NT2/D1 (cell line): ENCODE measurements around the gene PHF5A.

Experiments
- DNase-seq: peaks from one replicate; pipeline ENCODE4 v3.0.0-alpha.2; 2011; ENCODE audit warnings: low read depth, low spot score
- H3K27me3 ChIP-seq: 2 replicates; pipeline ENCODE4 v1.6.0; 2011; ENCODE audit warnings: mild to moderate bottlenecking; ENCODE audit not compliant: insufficient read length, insufficient read depth
- H3K36me3 ChIP-seq: 2 replicates; pipeline ENCODE4 v1.6.1; 2011; ENCODE audit warnings: mild to moderate bottlenecking, low read length, mixed read lengths; ENCODE audit not compliant: insufficient read depth, insufficient read length
- H3K4me1 ChIP-seq: 2 replicates; pipeline ENCODE4 v1.5.1; 2011; ENCODE audit not compliant: insufficient read depth, insufficient read length
- H3K4me3 ChIP-seq: 2 replicates; pipeline ENCODE4 v1.5.1; 2011; ENCODE audit warnings: low read depth; ENCODE audit not compliant: insufficient read length
- H3K9ac ChIP-seq: 2 replicates; pipeline ENCODE4 v1.6.0; 2011; ENCODE audit warnings: low read depth; ENCODE audit not compliant: insufficient read length
- H3K9me3 ChIP-seq: 2 replicates; pipeline ENCODE4 v1.5.1; 2011; ENCODE audit warnings: mild to moderate bottlenecking, low read length; ENCODE audit not compliant: insufficient read depth
- SUZ12 ChIP-seq: IDR thresholded peaks from 2 replicates; pipeline ENCODE4 v1.6.1; 2011; ENCODE audit not compliant: insufficient read length, insufficient read depth; ENCODE audit errors: extremely low read depth
- YY1 ChIP-seq: IDR thresholded peaks from 2 replicates; pipeline ENCODE4 v1.6.1; 2011; ENCODE audit not compliant: insufficient read length, insufficient read depth
- ZNF274 ChIP-seq: IDR thresholded peaks from 2 replicates; pipeline ENCODE4 v1.6.1; 2011; ENCODE audit warnings: mild to moderate bottlenecking, low read depth, low read length

PHF5A gene

DNA sequence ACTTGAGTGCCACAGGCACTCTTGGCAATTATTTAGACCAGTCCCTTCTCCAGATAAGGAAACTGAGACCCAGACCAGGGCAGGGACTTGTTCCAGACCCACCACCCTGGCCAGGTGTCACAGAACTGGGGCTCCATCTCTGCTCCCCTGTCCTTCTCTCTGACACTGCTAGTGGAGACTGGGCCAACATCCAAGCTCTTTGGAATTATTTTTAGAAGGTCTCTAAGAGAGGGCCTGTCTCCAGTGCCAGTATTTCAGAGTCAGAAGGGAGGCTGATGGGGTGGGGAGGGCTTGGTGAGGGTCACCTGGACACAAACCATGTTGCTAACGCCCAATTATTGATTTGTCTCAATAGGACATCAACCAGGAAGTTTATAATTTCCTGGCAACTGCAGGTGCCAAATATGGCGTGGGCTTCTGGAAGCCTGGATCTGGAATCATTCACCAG is 43.1 kb upstream of the PHF5A start:
- no peak overlapping the region for H3K9ac ChIP-seq
- H3K4me3 ChIP-seq: no peak overlapping the region
- H3K9me3 ChIP-seq: no peaks in the 10 kb centered on the region
- H3K36me3 ChIP-seq: peaks cover 68% of the 10 kb centered on the region
- no peaks in the 10 kb centered on the region for H3K27me3 ChIP-seq
- TF ChIP-seq YY1 (no peak), SUZ12 (no peak), ZNF274 (no peak)
- no peak for DNase-seq
- H3K4me1 ChIP-seq: peaks cover 25% of the 10 kb centered on the region

DNA sequence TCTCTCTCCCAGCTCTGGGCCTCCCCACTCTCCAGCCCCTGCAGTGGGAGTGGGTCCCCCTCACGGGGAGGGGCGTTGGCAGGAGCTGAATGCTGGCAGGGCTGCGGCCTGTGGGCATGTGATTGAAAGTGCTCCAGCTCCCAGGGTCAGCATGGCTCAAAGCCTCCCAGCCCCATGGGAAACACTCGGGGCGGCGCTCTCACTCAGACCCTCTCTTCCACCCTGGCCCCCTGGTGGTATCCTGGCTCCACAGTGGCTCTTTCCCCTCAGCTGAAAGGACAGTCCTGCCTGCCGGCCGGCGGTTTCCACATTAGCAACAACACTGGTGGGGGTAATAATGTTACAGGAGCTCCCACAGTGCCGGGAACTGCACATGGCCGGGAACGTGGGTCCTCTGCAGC is 40.3 kb upstream of the PHF5A start:
- H3K4me3 ChIP-seq: no peak overlapping the region
- DNase-seq: no peak
- TF ChIP-seq SUZ12: no peak
- no peak for TF ChIP-seq ZNF274
- TF ChIP-seq YY1: no peak
- peaks cover 45% of the 10 kb centered on the region for H3K36me3 ChIP-seq
- H3K4me1 ChIP-seq: peaks cover 23% of the 10 kb centered on the region
- no peaks in the 10 kb centered on the region for H3K27me3 ChIP-seq
- H3K9me3 ChIP-seq: no peaks in the 10 kb centered on the region
- H3K9ac ChIP-seq: peak overlapping the region; percentile 50

DNA sequence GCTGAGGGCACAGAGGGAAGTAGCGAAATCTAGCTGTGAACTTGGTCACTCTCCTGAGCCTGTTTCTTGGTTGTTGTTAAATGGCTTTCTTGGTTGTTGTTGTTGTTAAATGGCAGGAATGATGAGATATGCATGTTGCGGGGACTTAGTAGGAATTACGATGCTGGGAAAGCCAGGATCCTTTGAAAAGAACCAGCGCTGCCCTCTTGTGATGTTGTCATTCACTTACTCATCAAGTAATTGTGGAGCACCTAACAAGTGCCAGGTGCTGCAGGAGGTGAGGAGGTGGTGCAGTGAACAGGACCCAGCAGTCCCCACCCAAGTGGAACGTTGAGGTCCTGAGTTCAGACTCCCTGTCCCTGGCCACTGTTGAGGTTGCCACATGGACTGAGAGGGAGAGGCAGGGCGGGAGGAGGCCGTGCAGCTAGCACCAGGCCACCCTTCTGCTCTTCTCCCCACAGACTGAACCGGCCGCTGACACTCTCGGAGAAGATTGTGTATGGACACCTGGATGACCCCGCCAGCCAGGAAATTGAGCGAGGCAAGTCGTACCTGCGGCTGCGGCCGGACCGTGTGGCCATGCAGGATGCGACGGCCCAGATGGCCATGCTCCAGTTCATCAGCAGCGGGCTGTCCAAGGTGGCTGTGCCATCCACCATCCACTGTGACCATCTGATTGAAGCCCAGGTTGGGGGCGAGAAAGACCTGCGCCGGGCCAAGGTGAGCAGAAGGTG is 39.0 kb upstream of the PHF5A start:
- no peaks in the 10 kb centered on the region for H3K27me3 ChIP-seq
- H3K4me1 ChIP-seq: peaks cover 12% of the 10 kb centered on the region
- DNase-seq: no peak
- H3K9me3 ChIP-seq: no peaks in the 10 kb centered on the region
- H3K36me3 ChIP-seq: peaks cover 33% of the 10 kb centered on the region
- TF ChIP-seq ZNF274: no peak
- TF ChIP-seq SUZ12: no peak
- no peak for TF ChIP-seq YY1
- H3K4me3 ChIP-seq: no peak overlapping the region
- no peak overlapping the region for H3K9ac ChIP-seq

DNA sequence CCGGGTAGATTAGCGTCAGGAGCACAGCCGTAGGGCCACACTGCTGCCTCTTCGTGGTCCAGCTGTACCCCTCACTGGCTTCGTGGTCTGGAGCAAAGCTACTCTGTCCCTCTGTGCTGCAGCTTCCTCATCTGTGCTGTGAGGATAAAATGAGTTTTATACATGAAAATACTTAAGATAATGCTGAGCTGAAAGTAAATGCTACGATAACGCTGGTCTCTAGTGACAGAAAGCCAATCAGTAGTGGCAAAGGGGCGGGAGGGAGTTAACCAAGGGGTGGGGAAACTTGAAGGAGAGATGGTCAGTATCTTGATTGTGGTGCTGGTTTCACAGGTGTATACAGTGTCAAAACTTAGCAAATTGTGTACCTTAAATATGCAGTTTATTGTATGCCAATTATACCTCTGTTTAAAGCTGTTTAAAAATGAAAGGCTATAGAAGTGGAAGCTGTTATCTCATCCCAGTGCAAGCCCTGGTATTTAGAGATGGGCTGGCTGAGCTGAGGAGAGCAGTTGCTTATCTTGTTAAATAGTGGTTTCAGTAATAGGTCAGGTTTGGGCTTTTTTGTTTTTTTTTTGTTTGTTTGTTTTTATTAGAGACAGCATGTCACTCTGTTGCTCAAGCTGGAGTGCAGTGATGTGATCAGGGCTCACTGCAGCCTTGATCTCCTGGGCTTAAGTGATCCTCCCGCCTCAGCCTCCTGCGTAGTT is 37.2 kb upstream of the PHF5A start:
- Histone ChIP-seq H3K9ac (no peak overlapping the region), H3K4me3 (no peak overlapping the region), H3K27me3 (no peaks in the 10 kb centered on the region), H3K36me3 (peaks cover 38% of the 10 kb centered on the region), H3K9me3 (no peaks in the 10 kb centered on the region), H3K4me1 (peaks cover 7% of the 10 kb centered on the region)
- TF ChIP-seq ZNF274 (no peak), YY1 (no peak), SUZ12 (no peak)
- DNase-seq: no peak

DNA sequence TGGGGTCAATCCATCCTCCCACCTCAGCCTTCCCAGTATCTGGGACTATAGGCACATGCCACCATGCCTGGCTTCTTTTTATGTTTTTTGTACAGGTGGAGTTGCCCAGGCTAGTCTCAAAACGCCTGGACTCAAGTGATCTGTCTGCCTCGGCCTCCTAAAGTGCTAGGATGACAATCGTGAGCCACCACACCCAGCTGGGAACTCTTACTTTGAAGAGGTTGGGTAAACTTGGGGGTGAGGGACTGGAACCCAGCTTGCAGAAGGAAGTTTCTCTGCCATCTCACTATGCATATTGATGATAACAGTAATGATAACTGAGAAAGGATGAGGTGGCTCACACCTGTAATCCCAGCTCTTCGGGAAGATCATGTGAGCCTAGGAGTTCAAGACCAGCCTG is 36.3 kb upstream of the PHF5A start:
- TF ChIP-seq ZNF274: no peak
- no peak for TF ChIP-seq YY1
- TF ChIP-seq SUZ12: no peak
- no peaks in the 10 kb centered on the region for H3K27me3 ChIP-seq
- no peak overlapping the region for H3K4me3 ChIP-seq
- H3K9me3 ChIP-seq: no peaks in the 10 kb centered on the region
- H3K4me1 ChIP-seq: peaks cover 7% of the 10 kb centered on the region
- DNase-seq: no peak
- H3K36me3 ChIP-seq: peaks cover 42% of the 10 kb centered on the region
- no peak overlapping the region for H3K9ac ChIP-seq

DNA sequence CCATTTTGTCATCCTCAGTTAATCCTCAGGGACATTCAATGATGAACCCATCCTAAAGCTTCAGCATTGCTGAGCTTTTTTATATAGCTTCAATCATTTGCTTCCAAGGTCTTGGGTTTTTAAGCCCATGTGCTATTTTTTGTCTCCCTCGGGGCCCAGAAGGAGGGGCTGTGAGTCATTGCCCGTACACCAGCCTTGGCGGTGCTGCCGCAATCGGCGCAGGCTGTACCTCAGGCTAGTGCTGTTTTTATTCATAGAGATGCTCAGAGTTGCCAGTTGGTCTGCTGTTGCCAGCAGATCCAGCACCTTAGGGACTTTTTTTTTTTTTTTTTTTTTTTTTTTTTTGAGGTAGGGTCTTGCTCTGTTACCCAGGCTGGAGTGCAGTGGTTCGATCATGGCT is 35.9 kb upstream of the PHF5A start:
- no peak for DNase-seq
- no peaks in the 10 kb centered on the region for H3K9me3 ChIP-seq
- H3K4me3 ChIP-seq: no peak overlapping the region
- H3K9ac ChIP-seq: no peak overlapping the region
- no peak for TF ChIP-seq YY1
- no peak for TF ChIP-seq ZNF274
- TF ChIP-seq SUZ12: no peak
- no peaks in the 10 kb centered on the region for H3K27me3 ChIP-seq
- peaks cover 7% of the 10 kb centered on the region for H3K4me1 ChIP-seq
- peaks cover 46% of the 10 kb centered on the region for H3K36me3 ChIP-seq

DNA sequence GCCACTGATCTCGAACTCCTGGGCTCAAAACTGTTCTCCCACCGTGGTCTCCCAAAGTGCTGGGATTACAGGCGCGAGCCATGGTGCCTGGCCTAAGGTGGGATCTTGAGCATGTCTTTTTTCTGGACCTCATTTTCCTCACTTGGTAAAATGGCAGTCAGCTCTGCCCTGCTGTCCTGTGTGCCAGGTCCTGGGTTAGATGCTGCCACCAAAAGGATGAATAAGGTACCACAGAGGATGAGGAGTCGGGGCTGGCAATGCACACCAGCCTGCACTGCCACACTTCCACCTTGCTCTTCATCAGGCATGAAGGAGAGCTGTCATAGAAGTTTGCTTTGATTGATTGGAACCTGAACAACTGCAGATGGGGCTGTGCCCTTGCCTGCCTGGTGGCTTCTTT is 32.7 kb upstream of the PHF5A start:
- Histone ChIP-seq H3K27me3 (no peaks in the 10 kb centered on the region), H3K36me3 (peaks cover 39% of the 10 kb centered on the region), H3K9ac (no peak overlapping the region), H3K4me3 (no peak overlapping the region), H3K9me3 (no peaks in the 10 kb centered on the region), H3K4me1 (no peaks in the 10 kb centered on the region)
- TF ChIP-seq YY1: no peak
- TF ChIP-seq ZNF274: no peak
- TF ChIP-seq SUZ12: no peak
- DNase-seq: no peak
